Measurements from ENCODE around the gene RXFP4. TPM values are rescaled to one million over a fixed set of nuclear protein-coding genes. Genes with fewer than 3 reads are reported as not detected.

The RXFP4 gene
- total RNA-seq, 6 donors from 2014 or later: not detected

- no peak for ATAC-seq (ENCODE audit: low FRiP score in 2 of 2)
Observed at GRCh38 chr1:155975375-155976061, 34.1 kb downstream of the RXFP4 start.

GRCh38 chr1:155976062-155976912 is 34.8 kb downstream of the RXFP4 start:
- ATAC-seq (ENCODE audit: low FRiP score in 2 of 2): peak; percentile 20 to 47
- peaks cover 68 to 86% (median 83%) of the 10 kb centered on the region in 4 donors for H3K4me1 ChIP-seq
- DNase-seq: peak in 1 of 2 donors; percentile 71

More at GRCh38 chr1:155975375-155976061, 34.1 kb downstream of the RXFP4 start:
- no peak for DNase-seq
- peak overlapping the region; percentile 60 to 97 (median 66) for H3K4me3 ChIP-seq
- no peaks in the 10 kb centered on the region for H3K9me3 ChIP-seq
- peak overlapping the region; percentile 85 to 100 (median 98) for H3K27ac ChIP-seq
- WGBS, 2 donors: 8 to 14% methylated on average over 4 of the region's 4 CpGs
- no peaks in the 10 kb centered on the region for H3K27me3 ChIP-seq
- no peak for TF ChIP-seq CTCF (IDR thresholded peaks at IDR 0.05)
- TF ChIP-seq EP300 (IDR thresholded peaks at IDR 0.05): no peak
- TF ChIP-seq POLR2A (IDR thresholded peaks at IDR 0.05): no peak
- no peak for TF ChIP-seq POLR2AphosphoS5 (IDR thresholded peaks at IDR 0.05)
- H3K36me3 ChIP-seq: peaks cover 0 to 5% (median 0%) of the 10 kb centered on the region in 4 donors
- H3K4me1 ChIP-seq: peaks cover 68 to 86% (median 83%) of the 10 kb centered on the region in 4 donors

GRCh38 chr1:155976913-155977689 is 35.7 kb downstream of the RXFP4 start:
- Histone ChIP-seq H3K4me3 (peak overlapping the region; percentile 60 to 97 (median 66)), H3K4me1 (peaks cover 68 to 86% (median 83%) of the 10 kb centered on the region in 4 donors), H3K27me3 (no peaks in the 10 kb centered on the region), H3K36me3 (peaks cover 0 to 5% (median 0%) of the 10 kb centered on the region in 4 donors), H3K9me3 (no peaks in the 10 kb centered on the region), H3K27ac (peak overlapping the region; percentile 85 to 100 (median 98))
- TF ChIP-seq POLR2A (IDR thresholded peaks at IDR 0.05) (no peak), CTCF (IDR thresholded peaks at IDR 0.05) (no peak), EP300 (IDR thresholded peaks at IDR 0.05) (no peak), POLR2AphosphoS5 (IDR thresholded peaks at IDR 0.05) (no peak)
- DNase-seq (no peak), ATAC-seq (ENCODE audit: low FRiP score in 2 of 2) (peak in 1 of 2 donors; percentile 1)
- 0 to 1% methylated on average over 5 of the region's 5 CpGs for WGBS, 2 donors

More at GRCh38 chr1:155976062-155976912, 34.8 kb downstream of the RXFP4 start:
- H3K27ac ChIP-seq: peak overlapping the region; percentile 85 to 100 (median 98)
- H3K27me3 ChIP-seq: no peaks in the 10 kb centered on the region
- TF ChIP-seq CTCF (IDR thresholded peaks at IDR 0.05): no peak
- no peak for TF ChIP-seq EP300 (IDR thresholded peaks at IDR 0.05)
- peak in 1 of 4 donors; percentile 43 for TF ChIP-seq POLR2A (IDR thresholded peaks at IDR 0.05)
- peak in 1 of 2 donors; percentile 3 for TF ChIP-seq POLR2AphosphoS5 (IDR thresholded peaks at IDR 0.05)
- whole genome bisulfite sequencing, 2 donors: 1% methylated on average over 14 of the region's 14 CpGs
- H3K36me3 ChIP-seq: peaks cover 0 to 5% (median 0%) of the 10 kb centered on the region in 4 donors
- H3K9me3 ChIP-seq: no peaks in the 10 kb centered on the region
- H3K4me3 ChIP-seq: peak overlapping the region; percentile 60 to 97 (median 66)

- DNase-seq (peak; percentile 40 to 88), ATAC-seq (ENCODE audit: low FRiP score in 2 of 2) (peak in 1 of 2 donors; percentile 65)
- H3K36me3 ChIP-seq: no peaks in the 10 kb centered on the region
- 0 to 2% methylated on average over 10 to 18 of the region's 52 CpGs for WGBS, 2 donors
- H3K4me1 ChIP-seq: peaks cover 68 to 86% (median 83%) of the 10 kb centered on the region in 4 donors
- H3K27ac ChIP-seq: peak overlapping the region; percentile 85 to 100 (median 98)
- TF ChIP-seq POLR2A (IDR thresholded peaks at IDR 0.05) (no peak), POLR2AphosphoS5 (IDR thresholded peaks at IDR 0.05) (peak in 1 of 2 donors; percentile 3)
- no peaks in the 10 kb centered on the region for H3K9me3 ChIP-seq
- H3K27me3 ChIP-seq: no peaks in the 10 kb centered on the region
- H3K4me3 ChIP-seq: peak overlapping the region; percentile 60 to 97 (median 66)
Observed at GRCh38 chr1:155977690-155978324, 36.4 kb downstream of the RXFP4 start.

All from upper lobe of left lung (tissue), 6 donors.